ENCODE measurements around the gene TMEM154.

- TF ChIP-seq CTCF (conservative IDR thresholded peaks at IDR 0.05; ENCODE audit: low read depth, low read length) (no peak), EZH2 (IDR thresholded peaks at IDR 0.05; ENCODE audit: borderline replicate concordance, low read depth, low read length, poor library complexity, severe bottlenecking) (no peak)
Observed at GRCh38 chr4:152698089-152698499, 18.3 kb upstream of the TMEM154 start.

Data from A673 (cell line).